Measurements from ENCODE around the gene HTR1B.

GRCh38 chr6:77461796-77462195, 1.5 kb downstream of the HTR1B start:
- TF ChIP-seq CTCF (IDR thresholded peaks at IDR 0.05) (no peak), POLR2A (IDR thresholded peaks at IDR 0.05) (no peak), EP300 (IDR thresholded peaks at IDR 0.05) (no peak)

All from suprapubic skin (tissue), 3 donors.